HG03521 (cell line): ENCODE results near the gene S100A9.
"Not testable (repeated sequence)": the region's sequence is repeated elsewhere in the genome, so short reads cannot be mapped to it uniquely, and the experiment has no call there.

Source experiments
- ATAC-seq: cut with Tn5 transposase; IDR thresholded peaks from one replicate; pipeline ENCODE4 v1.9.1; 2021; ENCODE audit warnings: mild to moderate bottlenecking, moderate library complexity; ENCODE audit not compliant: unreplicated experiment

The S100A9 gene

DNA sequence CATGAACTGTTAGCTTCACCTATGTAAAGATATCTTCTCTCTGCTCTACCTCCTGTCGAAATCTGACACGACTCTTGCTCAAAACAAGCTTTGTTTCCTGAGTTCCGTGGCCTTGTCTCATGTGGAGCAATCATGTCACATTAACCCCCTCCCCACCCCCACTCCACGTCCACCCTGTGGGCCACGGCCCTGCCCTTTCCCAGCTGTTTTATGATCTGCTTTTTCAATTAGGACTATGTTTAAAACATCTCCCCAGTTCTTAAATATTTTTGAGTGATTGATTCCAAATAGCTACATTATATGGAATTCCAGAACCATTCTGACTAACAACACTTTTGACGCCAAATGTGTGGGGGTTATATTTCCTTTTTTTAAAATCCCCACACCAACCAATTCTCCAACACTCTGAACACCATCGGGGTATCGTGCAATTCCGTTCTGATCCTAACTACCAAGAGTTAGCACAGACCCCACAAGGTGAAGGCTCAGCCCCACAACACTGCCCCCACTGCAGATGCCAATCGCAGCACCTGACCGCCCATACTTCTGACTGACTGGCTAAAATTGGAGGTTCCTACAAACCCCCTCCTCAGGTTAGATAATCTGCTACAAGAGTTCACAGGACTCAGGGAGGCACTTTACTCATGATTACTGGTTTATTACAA, 45.9 kb downstream of the S100A9 start:
- ATAC-seq = no peak

DNA sequence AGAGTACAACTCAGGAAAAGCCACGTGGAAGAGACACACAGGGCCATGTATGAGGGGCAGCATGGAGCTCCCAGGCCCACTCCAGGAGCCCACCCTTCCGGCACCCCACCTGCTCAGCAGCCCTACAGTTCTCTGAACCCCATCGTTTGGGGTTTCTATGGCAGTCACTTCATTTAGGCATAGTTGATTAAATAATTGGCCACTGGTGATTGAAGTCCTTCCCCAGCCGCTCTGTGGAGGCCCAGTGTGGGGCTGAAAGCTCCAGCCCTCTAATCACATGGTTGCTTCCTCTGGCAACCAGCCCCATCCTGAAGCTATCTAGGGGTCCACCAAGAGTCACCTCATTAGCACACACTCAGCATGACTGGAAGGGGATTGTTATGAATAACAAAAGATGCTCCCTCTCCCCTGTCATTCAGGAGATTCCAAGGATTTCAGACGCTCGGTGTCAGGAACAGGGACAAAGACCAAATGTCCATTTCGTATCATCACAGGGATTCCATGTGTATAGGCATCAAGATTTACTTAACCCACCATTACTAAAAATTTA, 46.5 kb downstream of the S100A9 start:
- ATAC-seq = no peak

DNA sequence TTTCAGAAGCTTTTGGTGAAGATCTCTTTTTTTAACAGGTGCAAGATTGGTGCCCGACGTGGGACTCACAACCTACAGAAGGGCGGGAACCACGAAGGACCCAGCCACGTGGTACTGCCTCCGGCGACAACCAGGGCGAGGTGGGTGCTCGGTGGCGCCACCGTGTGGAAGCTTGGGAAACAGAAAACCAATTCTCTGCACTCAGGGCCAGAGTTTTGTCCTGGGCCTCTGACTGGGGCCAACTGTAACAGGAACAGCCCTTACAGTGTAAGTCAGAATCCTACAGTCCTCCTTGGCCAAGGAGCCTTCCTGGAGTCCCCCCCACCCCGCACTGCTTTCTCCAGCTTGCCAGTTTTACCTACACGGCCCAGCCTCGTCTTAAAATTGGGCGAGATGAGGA, 47.1 kb downstream of the S100A9 start:
- no peak for ATAC-seq

DNA sequence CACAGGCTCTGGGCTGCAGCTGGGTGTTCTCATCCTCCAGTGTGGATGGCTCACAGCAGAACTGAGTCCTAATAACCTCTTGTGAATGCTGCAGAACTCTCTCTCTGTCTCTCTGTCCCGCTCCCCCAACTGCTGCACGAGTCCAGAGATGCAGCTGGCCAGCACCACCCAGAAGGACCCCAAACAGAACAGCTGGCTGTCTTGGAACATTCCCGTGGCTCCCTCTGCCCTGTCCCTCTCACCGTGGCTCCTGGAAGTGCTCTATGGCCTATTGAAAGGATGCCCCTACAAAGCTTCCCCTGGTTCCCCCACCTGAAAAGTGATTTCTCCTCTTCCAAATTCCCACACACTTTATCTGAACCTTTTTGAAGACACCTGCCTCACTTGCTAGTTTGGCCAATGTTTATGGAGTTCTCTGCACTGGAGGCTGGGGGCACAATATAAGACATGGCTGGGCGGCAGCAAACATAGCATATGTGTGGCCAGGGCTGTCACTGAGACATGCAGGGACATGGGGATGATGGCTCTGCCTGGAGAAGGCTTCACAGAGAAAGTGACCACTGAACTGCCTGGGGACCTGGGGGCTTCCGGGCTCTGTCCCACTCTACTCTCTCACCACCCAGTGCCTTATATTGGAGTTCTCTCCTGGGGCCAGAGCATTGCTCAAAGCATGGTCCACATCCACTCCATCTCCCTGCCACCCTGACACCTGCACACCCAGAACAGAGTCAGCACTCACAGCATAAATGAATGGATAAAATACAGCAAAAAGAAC, 48.4 kb downstream of the S100A9 start:
- ATAC-seq = not testable (repeated sequence)

DNA sequence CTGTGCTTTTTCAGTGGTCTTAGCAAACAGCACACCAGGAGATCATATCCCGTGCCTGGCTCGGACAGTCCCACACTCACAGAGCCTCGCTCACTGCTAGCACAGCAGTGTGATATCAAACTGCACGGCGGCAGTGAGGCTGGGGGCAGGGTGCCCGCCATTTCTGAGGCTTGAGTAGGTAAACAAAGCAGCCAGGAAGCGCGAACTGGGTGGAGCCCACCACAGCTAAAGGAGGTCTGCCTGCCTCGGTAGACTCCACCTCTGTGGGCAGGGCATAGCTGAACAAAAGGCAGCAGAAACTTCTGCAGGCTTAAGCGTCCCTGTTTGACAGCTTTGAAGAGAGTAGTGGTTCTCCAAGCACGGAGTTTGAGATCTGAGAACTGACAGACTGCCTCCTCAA, 49.6 kb downstream of the S100A9 start:
- ATAC-seq = not testable (repeated sequence)
